Epidermal melanocyte (primary cell): ENCODE results near the gene NBEA.

Experiments used
- DNase-seq: peaks from one replicate; pipeline ENCODE4 v3.0.0; 2011; ENCODE audit warnings: low spot score; ENCODE audit not compliant: insufficient read length

NBEA gene

GRCh38 chr13:35566340-35566739, 624.3 kb downstream of the NBEA start:
- no peak for DNase-seq

- DNase-seq = no peak
These were observed 625.4 kb downstream of the NBEA start for GRCh38 chr13:35567406-35567980.

GRCh38 chr13:35573639-35574038, 631.6 kb downstream of the NBEA start:
- DNase-seq = no peak

- DNase-seq = no peak
These were observed 650.4 kb downstream of the NBEA start for GRCh38 chr13:35592457-35592856.

GRCh38 chr13:35593651-35594050, 651.6 kb downstream of the NBEA start:
- DNase-seq = no peak

- DNase-seq = no peak
These were observed 652.0 kb downstream of the NBEA start for GRCh38 chr13:35594096-35594495.

- no peak for DNase-seq
These were observed 653.1 kb downstream of the NBEA start for GRCh38 chr13:35595181-35595580.

GRCh38 chr13:35596321-35597030, 654.4 kb downstream of the NBEA start:
- DNase-seq = no peak

- DNase-seq = no peak
These were observed 655.4 kb downstream of the NBEA start for GRCh38 chr13:35597451-35597850.

- no peak for DNase-seq
These were observed 656.2 kb downstream of the NBEA start for GRCh38 chr13:35598233-35598632.

- DNase-seq = no peak
These were observed 656.8 kb downstream of the NBEA start for GRCh38 chr13:35598790-35599369.

- no peak for DNase-seq
These were observed 657.3 kb downstream of the NBEA start for GRCh38 chr13:35599384-35599783.

- DNase-seq = no peak
These were observed 658.1 kb downstream of the NBEA start for GRCh38 chr13:35600137-35600536.

GRCh38 chr13:35603593-35604285, 661.7 kb downstream of the NBEA start:
- DNase-seq = no peak

GRCh38 chr13:35614666-35615065, 672.6 kb downstream of the NBEA start:
- no peak for DNase-seq

- DNase-seq = no peak
These were observed 675.4 kb downstream of the NBEA start for GRCh38 chr13:35617420-35617819.

- no peak for DNase-seq
These were observed 676.6 kb downstream of the NBEA start for GRCh38 chr13:35618565-35619083.

- no peak for DNase-seq
These were observed 679.9 kb downstream of the NBEA start for GRCh38 chr13:35621989-35622388.

GRCh38 chr13:35629026-35629425, 687.0 kb downstream of the NBEA start:
- DNase-seq = no peak

- DNase-seq = peak; percentile 22
These were observed 688.6 kb downstream of the NBEA start for GRCh38 chr13:35630551-35631275.

- no peak for DNase-seq
These were observed 689.6 kb downstream of the NBEA start for GRCh38 chr13:35631666-35632065.
